Adrenal gland (tissue), 12 donors: Measurements from ENCODE around the gene NME2. TPM values are rescaled to one million over a fixed set of nuclear protein-coding genes. Genes with fewer than 3 reads are reported as not detected.

Experiments
- DNase-seq, 7 donors: peaks; one replicate each; pipeline ENCODE4 v3.0.0-alpha.2; 2019 to 2020
- H3K27ac ChIP-seq, 5 donors: fragments of 200-600 bp; sonication (generic) in 4 of 5; 1 replicate in 3 of 5; 2 replicates in 2 of 5; pipeline versions ENCODE4 v1.5.1 to v1.8.0; 2016 to 2020; ENCODE audit warnings: mild to moderate bottlenecking in 1 of 5
- H3K27me3 ChIP-seq: fragments of 200-600 bp; 2 replicates; pipeline ENCODE4 v1.8.0; 2021
- H3K36me3 ChIP-seq, 2 donors: fragments of 200-600 bp; replicated peaks in 1 of 2; 1 replicate in 1 of 2; 2 replicates in 1 of 2; pipeline versions ENCODE4 v1.5.1 to v1.8.0; 2018 to 2022
- H3K4me1 ChIP-seq, 2 donors: fragments of 200-600 bp; replicated peaks in 1 of 2; 1 replicate in 1 of 2; 2 replicates in 1 of 2; pipeline versions ENCODE4 v1.5.1 to v1.8.0; 2018 to 2021
- H3K4me3 ChIP-seq, 4 donors: fragments of 200-600 bp; sonication (generic) in 3 of 4; one replicate each; pipeline ENCODE4 v1.5.1; 2016 to 2018
- H3K9me3 ChIP-seq, 3 donors: fragments of 200-600 bp; sonication (generic) in 1 of 3; replicated peaks in 1 of 3; 1 replicate in 2 of 3; 2 replicates in 1 of 3; pipeline versions ENCODE4 v1.5.1 to v1.8.0; 2016 to 2021
- POLR2A ChIP-seq, 2 donors: fragments of 450-650 bp; IDR thresholded peaks; one replicate each; pipeline ENCODE4 v1.6.1; 2017; ENCODE audit warnings: antibody characterized with exemption in 2 of 2, mild to moderate bottlenecking in 2 of 2, moderate library complexity in 1 of 2
- WGBS, 4 donors: extraction: QIAGEN DNeasy Blood & Tissue Kit in 2 of 4; methylation state at CpG; one replicate each; pipeline versions ENCODE4 v1.1.5 to v1.1.7; 2013 to 2017; 5-methylcytosine and 5-hydroxymethylcytosine counted together
- intact Hi-C, 2 donors: fragments of 100-400 bp; cut with DNase I; formaldehyde crosslinking; loops; one replicate each; pipeline versions ENCODE4 v1.14.1 to v1.15.0; 2022 to 2023
- polyA plus RNA-seq, 3 donors: library from polyadenylated mRNA; stranded (reverse); fragments of 200-250 nt in 2 of 3; fragments of 350-450 nt in 1 of 3; fragmentation: Illumina TruSeq in 1 of 3; extraction: RNeasy Lipid Tissue Mini Kit (QIAGEN cat#74804) in 1 of 3; gene quantifications; one replicate each; pipeline ENCODE4 v1.2.3, GENCODE V29; 2013 to 2014
- total RNA-seq, 9 donors: library from RNA; depleted of rRNA in 4 of 9; stranded (reverse); fragments of >200 nt in 4 of 9; fragments of 120-200 nt in 1 of 9; fragmentation: NEBNext Ultra II Directional in 1 of 9; extraction: Animal tissue kit (Norgen Biotek cat#: 25700) in 1 of 9; gene quantifications; one replicate each; pipeline versions ENCODE4 v1.1.0 to v1.2.4, GENCODE V29; 2013 to 2023
- TF ChIP-seq, protein P1 (sequence below), 6 experiments: fragments of 450-650 bp in 4 of 6; fragments of 200-600 bp in 2 of 6; sonication (generic) in 1 of 6; IDR thresholded peaks; 1 replicate in 5 of 6; 2 replicates in 1 of 6; pipeline versions ENCODE4 v1.5.1 to v1.8.0; 2016 to 2021; ENCODE audit warnings: antibody characterized with exemption in 6 of 6, mild to moderate bottlenecking in 2 of 6, moderate library complexity in 1 of 6
- donor health status: healthy with polysubstance abuse.
- donor health status: Bipolar disorder and iron deficiency.
- donor health status: DM: yes; HTN: yes; CAD: no.
- donor health status: DM: no; HTN: no; CAD: no.
- donor health status: DM: no; HTN: no; CAD: no.
- donor health status: DM: yes; HTN: yes; CAD: no.

Gene NME2
- total and polyA plus RNA-seq, 12 donors, result 271 to 644 (median 404) TPM

DNA sequence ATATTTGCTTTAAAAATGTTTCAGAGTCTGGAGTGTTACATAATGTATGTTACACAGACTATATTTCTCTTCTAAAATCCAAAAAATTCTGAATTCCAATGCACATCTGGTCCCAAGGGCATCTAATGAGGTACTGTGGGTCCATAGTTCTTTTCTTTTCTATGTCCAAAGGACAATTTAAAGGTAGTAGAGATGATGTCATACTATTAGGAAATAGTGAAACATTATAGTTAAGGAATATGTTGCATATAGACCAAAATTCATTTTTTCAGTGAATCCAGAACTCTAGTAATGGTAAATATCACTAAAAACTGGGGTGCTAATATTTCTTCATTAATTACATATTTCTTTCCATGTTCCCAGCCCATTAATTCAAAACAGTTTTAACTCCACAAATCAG, 23.0 kb downstream of the NME2 start:
- TF ChIP-seq POLR2A (IDR thresholded peaks at IDR 0.05), result no peak
- TF ChIP-seq, protein P1, sequence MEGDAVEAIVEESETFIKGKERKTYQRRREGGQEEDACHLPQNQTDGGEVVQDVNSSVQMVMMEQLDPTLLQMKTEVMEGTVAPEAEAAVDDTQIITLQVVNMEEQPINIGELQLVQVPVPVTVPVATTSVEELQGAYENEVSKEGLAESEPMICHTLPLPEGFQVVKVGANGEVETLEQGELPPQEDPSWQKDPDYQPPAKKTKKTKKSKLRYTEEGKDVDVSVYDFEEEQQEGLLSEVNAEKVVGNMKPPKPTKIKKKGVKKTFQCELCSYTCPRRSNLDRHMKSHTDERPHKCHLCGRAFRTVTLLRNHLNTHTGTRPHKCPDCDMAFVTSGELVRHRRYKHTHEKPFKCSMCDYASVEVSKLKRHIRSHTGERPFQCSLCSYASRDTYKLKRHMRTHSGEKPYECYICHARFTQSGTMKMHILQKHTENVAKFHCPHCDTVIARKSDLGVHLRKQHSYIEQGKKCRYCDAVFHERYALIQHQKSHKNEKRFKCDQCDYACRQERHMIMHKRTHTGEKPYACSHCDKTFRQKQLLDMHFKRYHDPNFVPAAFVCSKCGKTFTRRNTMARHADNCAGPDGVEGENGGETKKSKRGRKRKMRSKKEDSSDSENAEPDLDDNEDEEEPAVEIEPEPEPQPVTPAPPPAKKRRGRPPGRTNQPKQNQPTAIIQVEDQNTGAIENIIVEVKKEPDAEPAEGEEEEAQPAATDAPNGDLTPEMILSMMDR (IDR thresholded peaks at IDR 0.05), result no peak
- no peaks in the 10 kb centered on the region for H3K27me3 ChIP-seq
- intact Hi-C loops, result no loop called here

DNA sequence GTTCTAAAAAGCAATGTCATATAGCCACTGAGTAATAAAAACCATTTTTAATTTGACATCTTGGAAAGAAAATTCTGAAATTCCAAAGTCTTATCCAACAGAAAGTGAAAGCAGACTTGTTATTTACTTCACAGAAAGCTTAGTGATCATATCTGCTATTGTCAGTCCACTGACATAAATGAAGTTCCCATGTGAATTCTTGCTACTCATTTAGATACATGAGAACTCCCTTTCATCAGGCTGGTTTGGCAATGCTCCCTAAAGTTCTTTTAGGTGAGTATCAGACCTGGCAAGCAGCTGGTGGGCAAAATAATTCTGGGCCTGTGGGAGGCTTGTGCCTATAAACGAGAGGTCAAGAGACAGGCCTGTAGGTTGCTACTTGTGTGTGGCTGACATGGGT, 23.4 kb downstream of the NME2 start:
- 75 to 88% (median 75%) methylated on average over 1 of the region's 1 CpG for WGBS, 4 donors
- Histone ChIP-seq H3K36me3 (peaks cover 0 to 55% of the 10 kb centered on the region in 2 donors), H3K27ac (peak overlapping the region in 1 of 5 donors; percentile 7), H3K9me3 (no peaks in the 10 kb centered on the region), H3K27me3 (no peaks in the 10 kb centered on the region), H3K4me3 (no peak overlapping the region), H3K4me1 (no peaks in the 10 kb centered on the region)
- intact Hi-C loops, result no loop called here
- TF ChIP-seq POLR2A (IDR thresholded peaks at IDR 0.05), result no peak
- TF ChIP-seq, protein P1 (IDR thresholded peaks at IDR 0.05), result no peak
- no peak for DNase-seq

More for the DNA sequence above, 23.0 kb downstream of the NME2 start:
- Histone ChIP-seq H3K27ac (peak overlapping the region in 1 of 5 donors; percentile 7), H3K9me3 (no peaks in the 10 kb centered on the region), H3K4me3 (no peak overlapping the region), H3K4me1 (no peaks in the 10 kb centered on the region), H3K36me3 (peaks cover 0 to 59% of the 10 kb centered on the region in 2 donors)
- no peak for DNase-seq

DNA sequence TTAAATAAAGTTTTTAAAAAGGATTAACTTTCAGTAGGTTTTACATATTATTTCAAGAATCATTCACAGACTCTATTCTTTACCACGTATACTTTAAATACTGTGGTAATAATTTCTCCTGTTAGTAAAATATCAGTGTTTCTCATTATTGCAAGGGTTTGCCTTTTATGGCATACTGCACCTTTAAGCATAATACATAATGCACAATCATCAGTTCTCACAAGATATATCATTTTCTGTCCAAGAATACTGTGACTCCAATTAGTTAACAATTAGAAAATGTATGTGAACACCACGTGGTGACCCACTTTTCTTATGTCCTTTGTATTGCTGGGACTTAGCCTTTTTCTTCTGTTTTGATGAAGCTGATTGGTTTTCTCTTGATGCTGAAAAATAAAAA, 25.7 kb downstream of the NME2 start:
- 87 to 91% (median 87%) methylated on average over 2 of the region's 2 CpGs for WGBS, 4 donors
- Histone ChIP-seq H3K27ac (no peak overlapping the region), H3K9me3 (no peaks in the 10 kb centered on the region), H3K4me1 (no peaks in the 10 kb centered on the region), H3K36me3 (peaks cover 0 to 58% of the 10 kb centered on the region in 2 donors), H3K27me3 (no peaks in the 10 kb centered on the region), H3K4me3 (no peak overlapping the region)
- TF ChIP-seq POLR2A (IDR thresholded peaks at IDR 0.05), result no peak
- TF ChIP-seq, protein P1 (IDR thresholded peaks at IDR 0.05), result no peak
- intact Hi-C loops, result no loop called here
- DNase-seq, result no peak

DNA sequence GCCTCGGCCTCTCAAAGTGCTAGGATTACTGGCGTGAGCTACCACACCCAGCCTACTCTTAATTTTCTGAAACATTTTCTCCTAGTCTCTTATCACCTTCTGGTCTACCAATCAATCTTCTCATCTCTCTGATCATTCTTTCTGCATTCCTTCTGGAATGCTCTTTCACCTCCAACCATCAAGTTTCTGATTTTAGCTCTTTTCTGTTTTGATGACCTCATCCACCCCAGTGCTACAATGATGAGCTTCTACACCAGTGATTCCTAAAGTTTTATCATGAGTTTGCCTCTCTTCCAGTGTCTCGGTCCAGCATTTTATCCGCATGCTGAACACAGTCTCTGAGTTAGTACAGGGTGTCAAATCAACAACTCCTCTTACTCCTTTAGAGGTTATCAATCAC, 31.5 kb downstream of the NME2 start:
- H3K4me3 ChIP-seq, result no peak overlapping the region
- H3K27me3 ChIP-seq, result no peaks in the 10 kb centered on the region
- TF ChIP-seq, protein P1 (IDR thresholded peaks at IDR 0.05), result no peak
- H3K36me3 ChIP-seq, result peaks cover 0 to 60% of the 10 kb centered on the region in 2 donors
- DNase-seq, result no peak
- WGBS, 4 donors, result 96 to 99% (median 97%) methylated on average over 3 to 4 of the region's 4 CpGs
- H3K9me3 ChIP-seq, result no peaks in the 10 kb centered on the region
- H3K4me1 ChIP-seq, result no peaks in the 10 kb centered on the region
- no peak overlapping the region for H3K27ac ChIP-seq
- intact Hi-C loops, result no loop called here
